Fibroblast of lung (primary cell): ENCODE results near the gene DNALI1. TPM values are rescaled to one million over a fixed set of nuclear protein-coding genes. Genes with fewer than 3 reads are reported as not detected.

ENCODE experiments used
- DNase-seq, 2 donors: peaks; one replicate each; pipeline versions ENCODE4 v3.0.0 to v3.0.0-alpha.2; 2010; ENCODE audit warnings: low read depth in 2 of 2
- H2AFZ ChIP-seq: 2 replicates; pipeline ENCODE4 v1.5.1; 2012; ENCODE audit warnings: low read length, control low read depth, inconsistent platforms
- H3K27ac ChIP-seq: 2 replicates; pipeline ENCODE4 v1.5.1; 2011; ENCODE audit warnings: low read length, control low read depth; ENCODE audit not compliant: insufficient read depth
- H3K27me3 ChIP-seq: 2 replicates; pipeline ENCODE4 v1.5.1; 2011; ENCODE audit warnings: mild to moderate bottlenecking, low read length; ENCODE audit not compliant: control insufficient read depth, insufficient read depth
- H3K36me3 ChIP-seq: 2 replicates; pipeline ENCODE4 v1.5.1; 2011; ENCODE audit warnings: low read length; ENCODE audit not compliant: control insufficient read depth, insufficient read depth
- H3K4me1 ChIP-seq: 2 replicates; pipeline ENCODE4 v1.5.1; 2011; ENCODE audit warnings: low read length; ENCODE audit not compliant: control insufficient read depth, insufficient read depth; ENCODE audit errors: extremely low read depth
- H3K4me2 ChIP-seq: 2 replicates; pipeline ENCODE4 v1.5.1; 2011; ENCODE audit warnings: low read length, control low read depth; ENCODE audit not compliant: insufficient read depth; ENCODE audit errors: extremely low read depth
- H3K4me3 ChIP-seq, 4 experiments: fragments of 200-600 bp in 1 of 4; sonication (generic) in 1 of 4; replicated peaks in 1 of 4; 2 replicates each; pipeline ENCODE4 v1.5.1; 2011 to 2016; ENCODE audit warnings: low read length in 4 of 4, low read depth in 3 of 4, mild to moderate bottlenecking in 3 of 4, control low read depth in 2 of 4, inconsistent platforms in 1 of 4, mixed read lengths in 1 of 4; ENCODE audit not compliant: insufficient read depth in 1 of 4; ENCODE audit errors: control extremely low read depth in 1 of 4
- H3K79me2 ChIP-seq: 2 replicates; pipeline ENCODE4 v1.5.1; 2012; ENCODE audit warnings: mild to moderate bottlenecking, low read length, inconsistent platforms; ENCODE audit not compliant: control insufficient read depth, insufficient read depth
- H3K9ac ChIP-seq: 2 replicates; pipeline ENCODE4 v1.5.1; 2011; ENCODE audit warnings: mild to moderate bottlenecking, low read length, control low read depth; ENCODE audit not compliant: insufficient read depth
- H3K9me3 ChIP-seq: 2 replicates; pipeline ENCODE4 v1.5.1; 2012; ENCODE audit warnings: low read depth, low read length; ENCODE audit not compliant: control insufficient read depth, insufficient read depth
- H4K20me1 ChIP-seq: 2 replicates; pipeline ENCODE4 v1.5.1; 2011; ENCODE audit warnings: low read length; ENCODE audit not compliant: control insufficient read depth, insufficient read depth; ENCODE audit errors: extremely low read depth
- EZH2 ChIP-seq: IDR thresholded peaks from 2 replicates; pipeline ENCODE4 v1.5.1; 2012; ENCODE audit warnings: low read length, control low read depth, mild to moderate bottlenecking; ENCODE audit errors: missing control alignments
- polyA plus RNA-seq, 2 donors: library from polyadenylated mRNA; depleted of rRNA in 1 of 2; stranded (reverse) in 1 of 2; unstranded in 1 of 2; fragments of >200 nt; gene quantifications; 2 replicates each; pipeline ENCODE4 v1.2.1, GENCODE V29; 2011 to 2012; ENCODE audit warnings: missing spikeins in 1 of 2
- total RNA-seq: library from RNA; depleted of rRNA; stranded (reverse); fragments of >200 nt; gene quantifications from 2 replicates; pipeline ENCODE4 v1.2.1, GENCODE V29; 2014
- TF ChIP-seq, protein P1 (sequence below), 2 donors: IDR thresholded peaks in 1 of 2; conservative IDR thresholded peaks in 1 of 2; 1 replicate in 1 of 2; 2 replicates in 1 of 2; pipeline ENCODE4 v1.5.1; 2011 to 2012; ENCODE audit warnings: low read length in 2 of 2, control low read depth in 1 of 2, inconsistent platforms in 1 of 2, low read depth in 1 of 2, mild to moderate bottlenecking in 1 of 2

The DNALI1 gene
- total and polyA plus RNA-seq, 2 donors (not counting 1 experiment from before 2014, with no cell fraction given), result 5.0 to 8.3 TPM

DNA sequence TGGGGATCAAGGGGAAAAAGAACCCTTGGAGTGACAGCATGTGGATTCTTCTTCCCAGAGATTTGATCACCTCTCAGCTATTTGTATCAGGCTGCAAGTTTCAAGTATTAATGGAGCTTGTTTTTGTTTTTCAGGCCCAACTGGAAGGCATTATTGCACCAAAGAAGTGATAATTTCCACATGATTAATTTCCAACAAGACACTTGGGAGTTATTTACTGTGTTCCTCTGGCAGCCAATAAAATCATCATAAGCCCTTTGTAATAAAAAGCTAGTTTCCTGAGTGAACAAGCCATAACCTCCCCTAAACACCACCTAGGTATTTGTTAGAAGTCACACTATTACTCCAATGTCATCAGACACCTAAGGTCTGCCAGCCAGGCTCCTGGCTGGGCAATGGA lies 8.2 kb downstream of the DNALI1 start:
- Histone ChIP-seq H3K4me1 (peaks cover 2% of the 10 kb centered on the region), H3K4me3 (no peak overlapping the region), H3K4me2 (no peak overlapping the region), H3K9me3 (no peaks in the 10 kb centered on the region), H3K27me3 (no peaks in the 10 kb centered on the region), H3K27ac (no peak overlapping the region), H3K79me2 (no peaks in the 10 kb centered on the region), H3K9ac (no peak overlapping the region), H3K36me3 (peaks cover 13% of the 10 kb centered on the region), H2AFZ (no peak overlapping the region), H4K20me1 (no peaks in the 10 kb centered on the region)
- TF ChIP-seq, protein P1, sequence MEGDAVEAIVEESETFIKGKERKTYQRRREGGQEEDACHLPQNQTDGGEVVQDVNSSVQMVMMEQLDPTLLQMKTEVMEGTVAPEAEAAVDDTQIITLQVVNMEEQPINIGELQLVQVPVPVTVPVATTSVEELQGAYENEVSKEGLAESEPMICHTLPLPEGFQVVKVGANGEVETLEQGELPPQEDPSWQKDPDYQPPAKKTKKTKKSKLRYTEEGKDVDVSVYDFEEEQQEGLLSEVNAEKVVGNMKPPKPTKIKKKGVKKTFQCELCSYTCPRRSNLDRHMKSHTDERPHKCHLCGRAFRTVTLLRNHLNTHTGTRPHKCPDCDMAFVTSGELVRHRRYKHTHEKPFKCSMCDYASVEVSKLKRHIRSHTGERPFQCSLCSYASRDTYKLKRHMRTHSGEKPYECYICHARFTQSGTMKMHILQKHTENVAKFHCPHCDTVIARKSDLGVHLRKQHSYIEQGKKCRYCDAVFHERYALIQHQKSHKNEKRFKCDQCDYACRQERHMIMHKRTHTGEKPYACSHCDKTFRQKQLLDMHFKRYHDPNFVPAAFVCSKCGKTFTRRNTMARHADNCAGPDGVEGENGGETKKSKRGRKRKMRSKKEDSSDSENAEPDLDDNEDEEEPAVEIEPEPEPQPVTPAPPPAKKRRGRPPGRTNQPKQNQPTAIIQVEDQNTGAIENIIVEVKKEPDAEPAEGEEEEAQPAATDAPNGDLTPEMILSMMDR (conservative IDR thresholded peaks at IDR 0.05 in 1 of 2, IDR thresholded peaks at IDR 0.05 in 1 of 2; ENCODE audit: low read depth in 1 of 2, low read length in 2 of 2), result no peak
- DNase-seq, result no peak

DNA sequence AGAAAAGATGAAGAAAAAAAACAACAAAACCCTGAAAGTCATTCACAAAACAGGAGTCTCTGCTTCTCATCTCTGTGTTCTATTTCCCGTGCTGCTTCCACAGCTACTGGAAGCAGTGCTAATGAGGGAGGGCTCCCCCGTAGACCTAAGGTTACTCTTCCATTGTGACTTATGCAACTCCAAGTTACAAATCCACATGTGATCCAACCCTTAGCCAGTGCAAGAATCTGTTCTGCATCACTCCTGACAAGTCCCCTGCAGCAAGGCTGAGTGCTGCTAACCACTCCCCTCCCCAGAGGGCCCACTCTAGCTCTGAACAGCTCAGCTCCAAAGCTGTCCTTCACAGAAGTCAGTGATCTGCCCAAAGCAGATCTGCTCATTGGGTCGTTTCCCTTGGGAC lies 10.3 kb downstream of the DNALI1 start:
- Histone ChIP-seq H3K36me3 (peaks cover 12% of the 10 kb centered on the region), H3K4me1 (no peaks in the 10 kb centered on the region), H3K9me3 (no peaks in the 10 kb centered on the region), H3K27ac (no peak overlapping the region), H4K20me1 (no peaks in the 10 kb centered on the region), H3K27me3 (no peaks in the 10 kb centered on the region), H3K79me2 (no peaks in the 10 kb centered on the region), H3K4me2 (no peak overlapping the region), H3K4me3 (no peak overlapping the region), H2AFZ (no peak overlapping the region), H3K9ac (no peak overlapping the region)
- TF ChIP-seq EZH2, result no peak
- TF ChIP-seq, protein P1 (conservative IDR thresholded peaks at IDR 0.05 in 1 of 2, IDR thresholded peaks at IDR 0.05 in 1 of 2; ENCODE audit: low read depth in 1 of 2, low read length in 2 of 2), result no peak
- no peak for DNase-seq

DNA sequence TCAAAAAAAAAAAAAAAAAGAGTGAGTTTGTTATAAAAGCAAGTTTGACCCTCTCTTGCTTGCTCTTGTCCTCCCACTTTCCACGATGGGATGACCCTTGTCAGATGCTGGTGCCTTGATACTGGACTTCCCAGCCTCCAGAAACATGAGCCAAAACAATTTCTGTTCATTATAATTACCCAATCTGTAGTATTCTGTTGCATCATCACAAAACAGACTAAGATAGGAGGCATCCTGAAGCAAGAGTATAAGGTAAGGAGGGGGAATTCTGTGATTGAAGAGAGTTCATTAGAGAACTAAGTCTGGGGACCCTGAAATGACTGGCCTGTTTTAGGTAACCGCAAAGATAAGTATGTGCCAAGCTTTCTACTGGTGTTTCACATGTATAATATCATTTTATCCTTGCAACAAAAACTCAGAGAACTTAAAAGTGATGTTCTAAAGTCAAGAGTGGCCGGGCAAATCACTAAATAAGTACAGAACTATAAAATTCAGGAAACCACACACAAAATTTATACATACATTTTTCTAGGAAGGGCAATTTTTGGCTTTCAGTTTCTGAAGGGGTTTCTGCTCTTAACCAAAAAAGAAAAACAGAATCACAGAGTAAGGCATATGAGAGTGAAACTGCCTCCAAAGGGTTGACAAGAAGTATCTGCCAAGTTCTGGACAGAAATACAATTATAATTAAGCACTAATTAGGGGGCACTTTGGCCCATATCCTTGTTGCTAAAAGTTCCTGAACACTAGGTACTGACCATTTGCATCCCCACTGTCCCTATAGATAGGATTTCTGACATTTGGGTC lies 14.0 kb downstream of the DNALI1 start:
- H3K4me2 ChIP-seq, result no peak overlapping the region
- H2AFZ ChIP-seq, result no peak overlapping the region
- no peaks in the 10 kb centered on the region for H3K79me2 ChIP-seq
- DNase-seq, result no peak
- no peaks in the 10 kb centered on the region for H4K20me1 ChIP-seq
- H3K27ac ChIP-seq, result no peak overlapping the region
- no peaks in the 10 kb centered on the region for H3K27me3 ChIP-seq
- H3K4me3 ChIP-seq, result no peak overlapping the region
- H3K36me3 ChIP-seq, result peaks cover 20% of the 10 kb centered on the region
- TF ChIP-seq, protein P1 (conservative IDR thresholded peaks at IDR 0.05 in 1 of 2, IDR thresholded peaks at IDR 0.05 in 1 of 2; ENCODE audit: low read depth in 1 of 2, low read length in 2 of 2), result no peak
- no peak for TF ChIP-seq EZH2
- H3K9me3 ChIP-seq, result no peaks in the 10 kb centered on the region
- H3K9ac ChIP-seq, result no peak overlapping the region
- peaks cover 8% of the 10 kb centered on the region for H3K4me1 ChIP-seq
